ENCODE results near the gene TMEM200B. TPM values are rescaled to one million over a fixed set of nuclear protein-coding genes. Genes with fewer than 3 reads are reported as not detected.
"Not testable (repeated sequence)": the region's sequence is repeated elsewhere in the genome, so short reads cannot be mapped to it uniquely, and the experiment has no call there.

TMEM200B gene
- total RNA-seq, 1 experiment from 2014 or later, result 9.0 TPM

DNA sequence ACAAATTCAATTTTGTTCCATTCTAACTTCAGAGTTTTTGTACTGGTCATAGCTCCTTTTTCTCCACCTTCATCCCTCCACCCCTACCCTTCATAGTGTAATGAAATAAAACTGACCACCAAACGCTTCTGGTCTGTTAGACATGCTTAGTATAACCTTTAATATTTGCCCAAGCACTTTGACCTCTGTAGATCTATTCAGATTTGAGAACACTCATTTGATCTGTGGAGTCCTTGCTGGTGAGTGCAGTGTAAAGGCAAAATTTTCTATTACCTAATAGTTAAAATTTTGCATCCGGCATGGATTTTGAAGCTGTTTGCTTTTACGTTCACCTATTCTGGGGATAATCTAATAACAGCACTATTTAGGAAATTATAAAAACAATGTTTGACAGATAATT is 41.2 kb downstream of the TMEM200B start:
- Histone ChIP-seq H3K79me2 (ENCODE audit: low read length) (no peaks in the 10 kb centered on the region), H3F3A (ENCODE audit: low read length, unreplicated experiment) (no peaks in the 10 kb centered on the region), H4K20me1 (ENCODE audit: low read length) (no peaks in the 10 kb centered on the region), H3K27me3 (ENCODE audit: low read length) (no peaks in the 10 kb centered on the region), H3K36me3 (ENCODE audit: low read depth, low read length) (no peaks in the 10 kb centered on the region), H3K9ac (ENCODE audit: low read length) (no peak overlapping the region), H3K4me2 (ENCODE audit: low read length) (no peak overlapping the region), H3K9me2 (replicated peaks; ENCODE audit: low read length) (no peaks in the 10 kb centered on the region), H3K4me3 (ENCODE audit: low read length) (no peak overlapping the region), H3K9me3 (ENCODE audit: low read length) (no peaks in the 10 kb centered on the region), H2AFZ (ENCODE audit: low read length) (no peak overlapping the region), H3K27ac (ENCODE audit: low read length) (no peak overlapping the region), H3K4me1 (ENCODE audit: insufficient read depth, low read length) (no peaks in the 10 kb centered on the region)
- no TSS peak for BruUV-seq (replicated peaks)
- no peak for ATAC-seq
- intact Hi-C loops (cut with micrococcal nuclease), result no loop called here
- TF ChIP-seq EZH2phosphoT487 (IDR thresholded peaks at IDR 0.05; ENCODE audit: borderline replicate concordance, low read length) (no peak), EZH2 (IDR thresholded peaks at IDR 0.05; ENCODE audit: low read length, unreplicated experiment) (no peak)
- TF ChIP-seq, protein P1, sequence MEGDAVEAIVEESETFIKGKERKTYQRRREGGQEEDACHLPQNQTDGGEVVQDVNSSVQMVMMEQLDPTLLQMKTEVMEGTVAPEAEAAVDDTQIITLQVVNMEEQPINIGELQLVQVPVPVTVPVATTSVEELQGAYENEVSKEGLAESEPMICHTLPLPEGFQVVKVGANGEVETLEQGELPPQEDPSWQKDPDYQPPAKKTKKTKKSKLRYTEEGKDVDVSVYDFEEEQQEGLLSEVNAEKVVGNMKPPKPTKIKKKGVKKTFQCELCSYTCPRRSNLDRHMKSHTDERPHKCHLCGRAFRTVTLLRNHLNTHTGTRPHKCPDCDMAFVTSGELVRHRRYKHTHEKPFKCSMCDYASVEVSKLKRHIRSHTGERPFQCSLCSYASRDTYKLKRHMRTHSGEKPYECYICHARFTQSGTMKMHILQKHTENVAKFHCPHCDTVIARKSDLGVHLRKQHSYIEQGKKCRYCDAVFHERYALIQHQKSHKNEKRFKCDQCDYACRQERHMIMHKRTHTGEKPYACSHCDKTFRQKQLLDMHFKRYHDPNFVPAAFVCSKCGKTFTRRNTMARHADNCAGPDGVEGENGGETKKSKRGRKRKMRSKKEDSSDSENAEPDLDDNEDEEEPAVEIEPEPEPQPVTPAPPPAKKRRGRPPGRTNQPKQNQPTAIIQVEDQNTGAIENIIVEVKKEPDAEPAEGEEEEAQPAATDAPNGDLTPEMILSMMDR (conservative IDR thresholded peaks at IDR 0.05; ENCODE audit: low read depth, low read length), result no peak
- ChIA-PET POLR2A (ENCODE audit: unreplicated experiment) (no interaction called here), CTCF (no interaction called here)
- no peak for DNase-seq

- Histone ChIP-seq H3K27me3 (ENCODE audit: low read length) (no peaks in the 10 kb centered on the region), H3K9me2 (replicated peaks; ENCODE audit: low read length) (no peaks in the 10 kb centered on the region), H3F3A (ENCODE audit: low read length, unreplicated experiment) (no peaks in the 10 kb centered on the region), H3K4me3 (ENCODE audit: low read length) (no peak overlapping the region), H3K4me2 (ENCODE audit: low read length) (no peak overlapping the region), H3K79me2 (ENCODE audit: low read length) (no peaks in the 10 kb centered on the region), H4K20me1 (ENCODE audit: low read length) (no peaks in the 10 kb centered on the region), H3K9me3 (ENCODE audit: low read length) (no peaks in the 10 kb centered on the region), H2AFZ (ENCODE audit: low read length) (no peak overlapping the region), H3K27ac (ENCODE audit: low read length) (no peak overlapping the region), H3K4me1 (ENCODE audit: insufficient read depth, low read length) (no peaks in the 10 kb centered on the region), H3K36me3 (ENCODE audit: low read depth, low read length) (no peaks in the 10 kb centered on the region), H3K9ac (ENCODE audit: low read length) (no peak overlapping the region)
- BruUV-seq (replicated peaks), result no TSS peak
- DNase-seq (no peak), ATAC-seq (no peak)
- TF ChIP-seq EZH2phosphoT487 (IDR thresholded peaks at IDR 0.05; ENCODE audit: borderline replicate concordance, low read length), result no peak
- TF ChIP-seq, protein P1 (conservative IDR thresholded peaks at IDR 0.05; ENCODE audit: low read depth, low read length), result no peak
- TF ChIP-seq EZH2 (IDR thresholded peaks at IDR 0.05; ENCODE audit: low read length, unreplicated experiment), result no peak
- CTCF ChIA-PET, result no interaction called here
- intact Hi-C loops (cut with micrococcal nuclease), result no loop called here
- POLR2A ChIA-PET (ENCODE audit: unreplicated experiment), result no interaction called here
Measured at GRCh38 chr1:29081201-29081600, 42.5 kb downstream of the TMEM200B start.

DNA sequence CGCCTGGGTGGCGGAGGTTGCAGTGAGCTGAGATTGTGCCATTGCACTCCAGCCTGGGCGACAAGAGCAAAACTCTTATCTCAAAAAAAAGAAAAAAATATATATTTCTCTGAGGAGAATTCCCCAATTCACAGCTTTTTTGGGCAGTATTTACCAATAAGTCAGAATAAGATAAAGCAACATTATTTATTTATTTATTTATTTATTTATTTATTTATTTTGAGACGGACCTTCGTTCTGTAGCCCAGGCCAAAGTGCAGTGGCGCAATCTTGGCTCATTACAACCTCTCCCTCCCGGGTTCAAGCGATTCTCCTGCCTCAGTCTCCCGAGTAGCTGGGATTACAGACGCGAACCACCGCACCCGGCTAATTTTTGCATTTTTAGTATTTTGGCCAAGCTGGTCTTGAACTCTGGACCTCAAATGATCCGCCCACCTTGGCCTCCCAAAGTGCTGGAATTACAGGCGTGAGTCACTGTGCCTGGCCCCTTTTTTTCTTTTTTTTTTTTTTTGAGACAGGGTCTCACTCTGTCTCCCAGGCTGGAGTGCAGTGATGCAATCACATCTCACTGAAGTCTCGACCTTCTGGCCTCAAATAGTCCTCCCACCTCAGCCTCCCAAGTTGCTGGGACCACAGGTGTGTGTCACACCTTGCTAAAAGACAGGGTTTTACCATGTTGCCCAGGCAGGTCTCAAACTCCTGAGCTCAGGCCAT is 43.6 kb downstream of the TMEM200B start:
- H3K79me2 ChIP-seq (ENCODE audit: low read length); H3K27me3 ChIP-seq (ENCODE audit: low read length); H3F3A ChIP-seq (ENCODE audit: low read length, unreplicated experiment); H4K20me1 ChIP-seq (ENCODE audit: low read length); H2AFZ ChIP-seq (ENCODE audit: low read length); H3K9ac ChIP-seq (ENCODE audit: low read length); H3K4me1 ChIP-seq (ENCODE audit: insufficient read depth, low read length); H3K27ac ChIP-seq (ENCODE audit: low read length); H3K9me2 ChIP-seq (replicated peaks; ENCODE audit: low read length); H3K4me2 ChIP-seq (ENCODE audit: low read length); intact Hi-C loops (cut with micrococcal nuclease); H3K36me3 ChIP-seq (ENCODE audit: low read depth, low read length); H3K4me3 ChIP-seq (ENCODE audit: low read length); DNase-seq; POLR2A ChIA-PET (ENCODE audit: unreplicated experiment); ATAC-seq; H3K9me3 ChIP-seq (ENCODE audit: low read length); BruUV-seq (replicated peaks): not testable (repeated sequence)
- CTCF ChIA-PET, result interaction anchor here (0.8 kb wide), 1 partner anchor 294 kb away, joined by 6 read pairs; no protein-coding TSS in a partner anchor
